IMR-90 (cell line): Measurements from ENCODE around the gene PRKN.
"Not testable (repeated sequence)": the region's sequence is repeated elsewhere in the genome, so short reads cannot be mapped to it uniquely, and the experiment has no call there.

Source experiments
- BHLHE40 ChIP-seq: fragments of 150-350 bp; IDR thresholded peaks from 2 replicates; pipeline ENCODE4 v1.6.1; 2016; ENCODE audit warnings: mild to moderate bottlenecking, low read depth, low read length
- CEBPB ChIP-seq: IDR thresholded peaks from 2 replicates; pipeline ENCODE4 v1.6.1; 2012; ENCODE audit warnings: low read depth, low read length, improper control_type of control experiment
- CTCF ChIP-seq: conservative IDR thresholded peaks from 2 replicates; pipeline ENCODE4 v1.5.1; 2012; ENCODE audit warnings: mild to moderate bottlenecking, low read depth, low read length, improper control_type of control experiment
- ELK1 ChIP-seq: fragments of 150-350 bp; IDR thresholded peaks from 2 replicates; pipeline ENCODE4 v1.6.1; 2016; ENCODE audit warnings: low read depth, mild to moderate bottlenecking, low read length, moderate library complexity, borderline replicate concordance
- FOS ChIP-seq: fragments of 150-350 bp; IDR thresholded peaks from 2 replicates; pipeline ENCODE4 v1.6.1; 2016; ENCODE audit warnings: low read depth, low read length
- MXI1 ChIP-seq: IDR thresholded peaks from 2 replicates; pipeline ENCODE4 v1.6.1; 2012; ENCODE audit warnings: low read depth, mild to moderate bottlenecking, low read length, moderate library complexity, borderline replicate concordance
- NFE2L2 ChIP-seq: fragments of 150-350 bp; IDR thresholded peaks from 2 replicates; pipeline ENCODE4 v1.6.1; 2016; ENCODE audit warnings: low read depth, mild to moderate bottlenecking, low read length
- POLR2A ChIP-seq: IDR thresholded peaks from 2 replicates; pipeline ENCODE4 v1.6.1; 2012; ENCODE audit warnings: mild to moderate bottlenecking, low read depth, low read length
- RAD21 ChIP-seq: IDR thresholded peaks from 2 replicates; pipeline ENCODE4 v1.6.1; 2012; ENCODE audit warnings: low read length, improper control_type of control experiment
- RCOR1 ChIP-seq: IDR thresholded peaks from 2 replicates; pipeline ENCODE4 v1.6.1; 2012; ENCODE audit warnings: mild to moderate bottlenecking, low read length, improper control_type of control experiment; ENCODE audit not compliant: insufficient replicate concordance
- RFX5 ChIP-seq: IDR thresholded peaks from 2 replicates; pipeline ENCODE4 v1.8.0; 2012; ENCODE audit warnings: low read depth, mild to moderate bottlenecking, low read length, moderate library complexity
- SMC3 ChIP-seq: fragments of 150-350 bp; IDR thresholded peaks from 2 replicates; pipeline ENCODE4 v1.6.1; 2016; ENCODE audit warnings: low read depth, mild to moderate bottlenecking, antibody characterized with exemption, low read length, moderate library complexity

GRCh38 chr6:161315246-161315917, 1412.2 kb downstream of the PRKN start:
- TF ChIP-seq CTCF, POLR2A, SMC3, CEBPB, MXI1, RAD21, ELK1, RCOR1, BHLHE40, RFX5, FOS, NFE2L2: not testable (repeated sequence)
